CD4-positive, alpha-beta T cell treated with Interleukin-1 beta for 1 hour (primary cell): ENCODE measurements around the gene TRAPPC5.

Experiments
- DNase-seq, 2 donors: peaks; one replicate each; pipeline ENCODE4 v3.0.0-alpha.2; 2020 to 2022

The TRAPPC5 gene

DNA sequence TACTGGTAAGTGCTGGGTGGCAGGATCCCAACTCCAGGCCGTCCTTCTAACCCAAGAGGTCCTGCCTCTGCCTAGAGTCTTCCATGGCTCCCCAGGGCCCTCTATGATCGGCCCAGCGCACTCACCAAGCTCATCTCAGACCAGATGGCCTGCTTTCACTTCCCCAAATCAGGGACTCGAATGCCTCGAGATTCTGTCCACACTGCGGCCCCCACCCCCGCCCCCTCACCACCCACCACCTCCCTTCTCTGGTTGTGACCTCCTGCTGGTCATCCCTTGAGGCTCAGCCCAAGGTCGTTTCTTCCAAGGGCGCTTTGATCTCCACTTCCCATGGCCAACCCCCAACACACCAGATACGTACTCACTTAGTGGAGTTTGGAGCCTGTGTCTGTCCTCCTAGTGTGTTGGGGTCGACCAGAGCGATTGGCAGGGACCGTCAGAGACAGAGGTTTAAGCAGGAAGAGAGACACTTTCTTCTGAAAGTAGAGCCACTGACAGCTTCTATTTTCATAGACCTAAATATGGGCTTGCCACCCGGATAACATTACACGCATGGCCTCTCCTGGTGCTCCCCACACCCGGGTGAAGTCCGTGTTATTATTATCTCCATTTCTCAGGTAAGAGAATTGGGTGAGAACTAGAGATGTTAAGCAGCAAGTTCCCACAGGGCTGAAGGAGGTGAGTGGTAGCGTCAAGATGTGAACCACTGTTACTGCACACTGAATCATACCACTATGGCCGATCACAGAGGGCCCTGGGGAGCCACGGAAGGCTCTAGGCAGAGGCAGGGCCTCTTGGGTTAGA is 21.2 kb downstream of the TRAPPC5 start, which contains the start of gene FCER2:
Gene FCER2, minus strand, starts transcription at position 478 of the 804 bp plus-strand sequence. CDS start 2,371 bp downstream, outside the sequence.
- peak in 1 of 2 donors; percentile 68 for DNase-seq

DNA sequence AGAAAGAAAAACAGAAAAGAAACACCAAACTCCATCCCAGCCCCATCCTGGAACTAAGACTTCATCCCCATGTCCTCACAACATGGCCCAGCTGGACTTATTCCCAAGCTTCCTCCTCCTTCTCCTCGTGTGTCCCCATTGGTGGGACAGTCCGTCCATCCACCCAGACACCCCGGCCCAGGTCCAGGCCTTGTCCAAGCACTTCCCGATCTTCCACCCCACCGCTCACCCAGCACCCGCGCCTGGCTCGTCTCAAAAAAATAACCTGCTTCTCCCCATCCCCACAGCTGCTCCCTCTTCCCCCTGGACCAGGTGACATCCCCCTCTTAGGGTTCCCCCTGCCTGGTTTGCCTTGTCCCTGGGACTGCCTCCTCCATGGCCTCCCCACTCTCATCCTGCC is 22.7 kb downstream of the TRAPPC5 start:
- no peak for DNase-seq

GRCh38 chr19:7704280-7705060 is 23.8 kb downstream of the TRAPPC5 start:
- DNase-seq = no peak

DNA sequence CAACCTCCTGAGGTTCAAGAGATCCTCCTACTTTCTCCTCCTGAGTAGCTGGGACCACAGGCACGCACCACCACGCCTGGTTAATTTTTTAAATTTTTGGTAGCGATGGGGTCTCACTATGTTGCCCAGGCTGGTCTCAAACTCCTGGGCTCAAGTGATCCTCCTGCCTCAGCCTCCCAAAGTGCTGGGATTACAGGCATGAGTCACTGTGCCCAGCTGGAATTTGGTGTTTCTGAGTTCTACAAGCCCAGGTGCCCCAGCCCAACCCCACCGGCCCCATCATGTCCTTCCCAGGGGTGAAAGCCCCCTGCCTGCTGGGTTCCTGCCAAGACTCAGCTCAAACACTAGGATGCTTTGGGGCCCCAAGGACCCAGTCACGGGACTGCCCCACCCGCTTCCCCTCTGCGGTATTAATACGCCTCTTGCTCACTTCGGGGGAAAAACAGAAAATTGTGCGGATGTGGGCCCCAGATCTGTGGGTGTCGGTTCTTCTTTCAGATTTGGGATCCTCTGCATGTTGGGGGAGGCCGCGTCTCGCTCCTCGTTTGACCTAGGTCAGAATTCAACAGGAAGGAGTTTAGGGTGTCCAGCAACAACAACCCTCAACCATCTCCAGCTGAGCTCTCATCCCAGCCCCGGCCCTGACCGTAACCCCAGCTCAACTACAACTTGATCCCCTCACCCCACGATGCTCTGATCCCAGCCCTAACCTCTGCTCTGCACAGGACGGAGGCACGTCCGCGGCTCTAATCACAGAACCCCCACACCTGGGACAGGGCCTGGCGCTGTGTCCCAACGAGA is 25.0 kb downstream of the TRAPPC5 start:
- DNase-seq = peak; percentile 80 to 85

- no peak for DNase-seq
Observed at GRCh38 chr19:7706188-7706954, 25.7 kb downstream of the TRAPPC5 start.

DNA sequence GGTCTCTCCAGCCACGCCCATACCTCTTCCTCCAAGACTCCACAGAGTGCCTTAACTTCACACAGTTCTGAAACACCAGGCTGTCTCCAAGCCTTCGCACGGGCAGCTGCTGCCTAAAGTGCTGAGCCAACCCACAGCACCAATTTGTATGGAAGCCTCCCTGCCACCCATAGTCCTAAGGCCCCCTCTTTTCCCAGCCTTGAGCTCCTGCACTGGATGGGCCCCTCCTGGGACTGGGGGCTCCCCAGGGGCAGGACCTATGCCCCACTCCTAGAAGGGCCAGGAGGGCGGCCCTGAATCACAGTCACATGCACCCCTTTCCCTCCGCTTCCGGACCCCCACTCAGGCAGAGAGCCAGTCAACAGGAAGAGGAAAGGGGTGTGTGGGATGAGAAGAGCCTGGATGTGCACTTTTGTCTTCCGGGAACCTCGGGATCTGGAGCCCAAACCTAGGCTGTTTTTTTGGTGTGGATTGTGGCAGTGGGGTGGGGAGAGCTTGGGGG is 26.4 kb downstream of the TRAPPC5 start:
- no peak for DNase-seq

DNA sequence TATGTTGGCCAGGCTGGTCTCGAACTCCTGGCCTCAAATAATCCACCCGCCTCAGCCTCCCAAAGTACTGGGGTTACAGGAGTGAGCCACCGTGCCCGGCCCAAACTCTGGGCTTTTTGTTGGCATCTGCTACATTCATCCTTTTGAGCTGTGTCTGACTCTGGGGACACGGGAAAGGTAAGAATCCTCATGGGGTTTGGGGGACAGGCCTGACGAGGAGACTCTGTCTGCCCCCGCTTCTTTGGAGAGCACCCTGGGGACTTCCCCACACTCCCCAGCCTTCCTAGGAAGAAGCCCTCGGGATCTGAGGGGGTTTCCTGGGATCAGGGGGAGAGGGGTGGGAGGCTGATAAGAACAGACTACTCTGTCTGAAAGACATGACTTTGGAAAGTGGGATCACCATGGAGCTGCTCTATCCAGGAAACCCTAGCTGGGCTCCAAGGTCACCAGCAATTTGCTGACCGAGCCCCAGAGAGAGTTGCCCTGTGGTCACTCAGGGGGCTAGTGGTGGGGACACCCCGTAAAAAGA is 29.4 kb downstream of the TRAPPC5 start:
- no peak for DNase-seq

- no peak for DNase-seq
Observed at GRCh38 chr19:7710616-7711015, 30.0 kb downstream of the TRAPPC5 start.

- no peak for DNase-seq
Observed at GRCh38 chr19:7715671-7716070, 35.0 kb downstream of the TRAPPC5 start.

DNA sequence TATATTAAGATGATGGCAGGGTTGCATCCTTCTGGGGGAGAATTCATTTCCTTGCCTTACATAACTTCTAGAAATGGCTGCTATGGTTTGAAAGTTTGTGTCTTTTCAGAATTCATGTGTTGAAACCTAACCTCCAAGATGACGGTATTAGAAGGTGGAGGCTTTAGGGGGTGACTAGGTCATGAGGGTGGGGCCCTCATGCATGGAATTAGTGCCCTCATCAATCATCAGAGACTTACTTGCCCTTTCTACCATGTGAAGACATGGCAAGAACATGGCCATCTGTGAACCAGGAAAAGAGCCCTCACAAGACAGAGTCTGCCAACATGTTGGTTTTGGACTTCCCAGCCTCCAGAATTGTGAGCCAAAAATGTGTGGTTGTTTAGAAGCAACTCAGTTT is 36.1 kb downstream of the TRAPPC5 start:
- DNase-seq = no peak

- DNase-seq = peak in 1 of 2 donors; percentile 34
Observed at GRCh38 chr19:7718668-7719067, 38.0 kb downstream of the TRAPPC5 start.

DNA sequence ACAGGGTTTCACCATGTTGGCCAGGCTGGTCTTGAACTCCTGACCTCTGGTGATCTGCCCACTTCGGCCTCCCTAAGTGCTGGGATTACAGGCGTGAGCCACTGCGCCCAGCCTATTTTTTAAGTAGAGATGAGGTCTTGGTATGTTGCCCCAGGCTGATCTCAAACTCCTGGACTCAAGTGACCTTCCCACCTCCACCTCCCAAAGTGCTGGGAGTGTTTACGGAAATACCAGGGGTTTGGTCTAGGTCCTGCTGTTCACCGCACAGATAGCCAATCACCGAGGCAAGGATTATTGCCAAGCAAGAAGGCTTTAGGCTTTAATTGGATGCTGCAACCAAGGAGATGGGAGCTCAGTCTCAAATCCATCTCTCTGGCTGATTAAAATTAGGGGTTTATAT is 39.7 kb downstream of the TRAPPC5 start:
- no peak for DNase-seq

- DNase-seq = no peak
Observed at GRCh38 chr19:7722231-7722651, 41.6 kb downstream of the TRAPPC5 start.

DNA sequence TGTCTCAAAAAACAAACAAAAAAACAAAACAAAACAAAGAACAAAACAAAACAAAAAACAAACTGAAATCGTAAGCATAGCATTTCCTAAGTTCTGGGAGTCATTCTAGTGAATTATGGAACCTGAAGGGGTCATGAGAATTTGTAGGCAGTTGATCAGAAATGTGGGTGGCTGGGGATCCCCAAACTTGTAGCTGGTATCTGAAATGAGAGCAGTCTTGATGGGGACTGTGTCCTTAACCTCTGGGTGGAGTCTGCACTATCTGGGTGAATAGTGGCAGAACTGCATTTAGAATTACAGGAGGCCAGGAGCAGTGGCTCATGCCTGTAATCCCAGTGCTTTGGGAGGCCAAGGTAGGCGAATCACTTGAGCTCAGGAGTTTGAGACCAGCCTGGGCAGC is 45.2 kb downstream of the TRAPPC5 start:
- no peak for DNase-seq

GRCh38 chr19:7729211-7729610 is 48.6 kb downstream of the TRAPPC5 start:
- DNase-seq = peak in 1 of 2 donors; percentile 49

DNA sequence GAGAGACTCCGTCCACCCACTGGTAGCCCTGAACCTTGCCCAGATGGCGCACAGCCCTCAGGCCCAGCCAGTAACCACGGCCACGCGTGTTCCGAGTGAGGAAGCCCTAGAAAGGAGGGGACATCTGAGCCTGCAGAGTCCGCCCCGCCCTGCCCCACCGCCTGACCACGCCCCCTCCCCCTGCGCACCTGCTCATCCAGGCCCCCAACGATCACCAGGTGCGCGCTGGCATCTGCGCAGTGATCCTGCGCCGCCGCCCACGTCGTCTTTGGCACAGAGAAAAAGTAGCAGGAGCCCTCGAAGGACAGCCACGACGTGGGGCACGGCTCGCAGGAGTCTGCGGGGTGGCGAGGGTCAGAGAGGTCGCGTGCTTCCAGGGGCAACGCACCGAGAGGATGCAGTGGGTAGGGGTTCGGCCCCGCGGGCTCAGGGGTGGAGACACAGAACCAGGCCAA is 49.2 kb downstream of the TRAPPC5 start:
- peak in 1 of 2 donors; percentile 33 for DNase-seq

DNA sequence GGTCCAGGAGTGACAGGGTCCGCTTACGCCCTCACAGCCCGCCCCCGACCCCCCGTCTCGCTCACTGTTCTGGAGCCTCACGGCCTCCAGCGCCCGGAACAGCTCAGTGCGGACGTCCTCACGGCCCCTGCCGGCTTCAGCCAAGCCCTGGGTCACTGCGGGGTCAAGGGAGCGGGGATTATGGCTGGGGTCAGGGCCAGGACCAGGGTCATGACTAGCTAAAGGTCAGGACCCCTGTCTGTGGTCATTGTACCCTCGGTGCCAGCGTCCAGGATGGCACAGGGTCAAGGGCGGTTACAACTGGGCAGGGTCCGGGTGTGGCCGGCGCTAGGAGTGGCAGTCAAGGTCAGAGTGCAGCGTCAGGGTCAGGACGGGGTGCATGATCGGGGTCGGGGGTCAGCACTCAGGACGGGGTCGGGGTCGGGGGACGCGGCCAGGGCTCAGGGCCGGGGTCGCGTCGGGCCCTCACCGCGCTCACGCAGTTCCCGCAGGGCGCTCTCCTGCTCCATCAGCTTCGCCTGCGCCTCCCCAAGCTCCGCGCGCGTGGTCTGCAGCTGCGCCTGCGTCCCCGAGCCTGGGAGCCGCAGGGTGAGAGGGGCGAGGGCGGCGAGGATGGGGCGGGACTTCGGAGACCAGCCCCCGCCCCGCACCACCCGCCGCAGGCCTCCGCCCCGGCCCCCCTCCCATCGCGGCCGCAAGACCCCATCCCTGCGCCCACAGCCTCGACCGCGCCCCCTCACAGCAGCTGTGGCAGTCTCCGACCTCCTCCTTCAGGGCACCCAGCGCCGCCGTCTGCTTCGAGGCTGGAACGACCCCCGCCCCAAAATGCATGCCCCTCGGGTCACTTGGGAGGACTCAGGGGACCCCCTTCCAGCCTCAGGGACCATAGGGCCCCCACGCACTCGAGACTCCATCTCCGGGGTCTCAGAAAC is 49.9 kb downstream of the TRAPPC5 start:
- no peak for DNase-seq

- DNase-seq = no peak
Observed at GRCh38 chr19:7731218-7731595, 50.6 kb downstream of the TRAPPC5 start.

DNA sequence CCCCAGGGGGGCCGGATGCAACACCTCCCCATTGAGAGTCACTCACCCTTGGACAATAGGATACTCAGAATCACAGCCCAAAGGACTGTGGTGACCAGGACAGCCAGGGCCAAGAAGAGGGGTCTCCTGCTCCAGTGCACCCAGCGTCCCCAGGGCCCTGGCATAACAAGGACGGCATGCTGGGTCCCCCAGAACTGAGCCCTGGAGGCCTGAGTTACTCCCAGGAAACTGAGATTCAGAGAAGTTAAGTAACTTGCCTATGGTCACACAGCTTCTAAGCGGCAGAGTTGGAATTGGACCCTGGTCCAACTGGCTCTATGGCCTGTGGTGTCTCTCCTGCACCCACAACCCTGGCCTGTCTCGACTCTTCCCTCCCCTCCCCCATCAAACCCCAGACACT is 51.0 kb downstream of the TRAPPC5 start:
- DNase-seq = no peak

DNA sequence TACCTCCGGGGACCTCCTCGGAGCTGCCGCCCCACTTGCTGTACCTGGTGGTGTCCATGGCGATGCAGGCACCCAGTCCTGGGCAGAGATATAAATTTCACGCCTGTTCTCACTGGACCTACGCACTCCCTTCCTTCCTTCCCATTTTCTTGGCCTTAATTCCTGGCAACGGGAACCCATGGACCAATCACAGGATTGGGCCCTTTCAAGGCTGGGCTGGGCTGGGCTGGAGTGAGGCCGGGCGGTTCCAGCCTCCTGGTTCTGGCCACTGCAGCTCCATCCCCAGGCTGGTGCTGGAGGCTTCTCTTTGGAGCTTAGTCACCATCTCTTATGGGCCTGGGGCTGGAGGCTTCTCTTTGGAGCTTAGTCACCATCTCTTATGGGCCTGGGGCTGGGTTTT is 51.4 kb downstream of the TRAPPC5 start, which contains the start of gene CLEC4G:
Gene CLEC4G, minus strand, starts transcription at position 66 of the 400 bp plus-strand sequence. Its CDS starts 8 bp downstream, at position 58.
- no peak for DNase-seq
